GM21619 (cell line): ENCODE data around the gene FAM241A.
"Not testable (repeated sequence)": the region's sequence is repeated elsewhere in the genome, so short reads cannot be mapped to it uniquely, and the experiment has no call there.

Source experiments
- ATAC-seq: cut with Tn5 transposase; IDR thresholded peaks from one replicate; pipeline ENCODE4 v1.9.1; 2021; ENCODE audit not compliant: unreplicated experiment

FAM241A gene

DNA sequence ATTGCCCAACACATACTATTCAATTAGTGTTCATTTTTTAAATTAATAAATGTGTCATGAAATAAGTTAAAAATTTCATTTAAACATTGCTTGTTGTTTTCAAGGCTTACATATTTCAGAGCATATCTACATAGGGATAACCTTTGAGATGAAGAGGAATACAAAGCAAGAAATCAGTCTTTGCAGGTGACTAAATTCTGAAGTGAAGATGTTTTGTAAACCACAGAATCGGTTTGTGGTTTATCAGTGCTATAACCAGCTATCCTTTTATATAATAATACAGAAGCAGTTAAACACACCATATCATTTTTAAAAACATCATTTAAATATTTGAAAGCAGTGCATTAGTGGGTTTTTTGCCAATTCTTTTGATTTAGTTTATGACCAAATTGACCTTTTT is 26.9 kb downstream of the FAM241A start:
- ATAC-seq, result peak; percentile 62

DNA sequence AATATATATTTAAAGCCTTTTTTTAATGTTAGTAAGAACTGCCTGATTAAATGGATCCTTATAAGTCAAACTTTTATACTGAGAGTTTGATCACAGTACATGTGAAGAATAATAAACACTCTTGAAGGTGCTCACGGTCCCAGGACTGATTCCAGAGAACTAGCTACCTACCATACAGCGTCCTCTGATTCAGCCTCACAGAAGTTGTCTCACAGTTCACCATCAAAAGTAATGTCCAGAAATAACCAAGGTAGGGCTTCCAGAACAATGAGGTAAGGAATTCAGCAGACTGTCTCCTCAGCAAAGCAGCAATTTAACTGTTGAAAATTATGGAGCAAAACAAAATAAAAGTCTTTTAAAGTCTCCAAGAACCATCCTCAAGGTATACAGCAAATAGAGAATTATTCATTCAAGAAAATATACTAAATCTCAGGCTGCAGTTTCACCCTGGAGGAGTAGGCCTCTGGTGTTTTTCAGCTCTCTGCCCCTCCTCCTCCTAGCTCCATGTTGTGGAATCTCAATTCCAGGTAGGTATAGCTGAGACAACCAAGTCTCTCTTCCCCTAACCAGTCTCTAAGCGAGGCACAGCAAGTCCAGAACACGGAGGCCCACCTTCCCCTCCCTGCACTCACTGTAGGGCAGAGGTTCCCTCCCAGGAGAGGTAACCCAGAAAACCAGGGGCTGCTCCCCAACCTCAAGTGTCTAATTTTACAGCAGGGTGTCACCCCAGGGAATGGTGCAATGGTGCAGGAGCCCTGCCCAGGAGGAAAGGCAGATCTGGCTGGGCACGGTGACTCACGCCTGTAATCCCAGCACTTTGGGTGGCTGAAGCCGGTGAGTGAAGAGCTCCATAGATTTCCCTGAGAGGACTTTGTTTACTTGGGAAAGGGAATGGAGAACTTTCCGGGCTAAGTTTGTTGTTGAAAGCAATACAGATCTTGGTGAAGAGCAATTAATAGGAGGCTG is 28.6 kb downstream of the FAM241A start:
- ATAC-seq, result no peak

DNA sequence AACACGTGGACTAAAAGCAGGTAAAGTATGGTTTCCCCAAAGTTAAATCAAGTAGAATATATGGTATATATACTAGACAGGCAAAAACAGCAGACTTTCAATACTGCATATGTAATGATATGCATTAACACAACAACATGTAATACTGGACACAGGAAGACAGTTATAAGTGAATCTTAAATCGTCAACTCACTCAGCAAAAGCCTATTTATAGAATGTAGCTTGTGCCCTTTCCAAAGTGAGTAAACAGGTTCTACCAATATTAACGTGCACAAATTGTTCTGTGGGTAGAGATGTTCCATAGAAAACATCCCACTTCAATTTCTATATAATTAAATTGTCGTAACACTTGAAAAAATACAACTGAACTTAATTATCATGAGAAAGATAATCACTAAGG is 30.6 kb downstream of the FAM241A start:
- no peak for ATAC-seq

DNA sequence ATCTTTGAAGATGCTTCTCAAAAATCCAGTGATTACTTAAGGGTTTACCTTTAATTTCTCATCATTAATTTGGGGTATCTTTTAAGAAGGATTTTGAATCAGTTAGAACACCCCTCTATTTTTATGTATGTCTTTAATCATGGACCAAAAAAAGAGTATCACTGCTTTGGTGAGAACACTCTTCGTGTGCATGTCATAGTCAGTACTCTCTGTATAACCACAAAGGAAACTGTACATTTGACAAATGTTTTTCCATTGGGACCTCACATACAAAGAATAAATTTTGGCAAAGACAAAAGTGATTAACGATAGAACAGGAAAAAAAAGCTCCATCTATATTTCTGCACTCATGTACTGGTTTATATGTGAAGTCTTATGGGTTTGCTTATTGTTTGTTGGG is 31.3 kb downstream of the FAM241A start:
- no peak for ATAC-seq

DNA sequence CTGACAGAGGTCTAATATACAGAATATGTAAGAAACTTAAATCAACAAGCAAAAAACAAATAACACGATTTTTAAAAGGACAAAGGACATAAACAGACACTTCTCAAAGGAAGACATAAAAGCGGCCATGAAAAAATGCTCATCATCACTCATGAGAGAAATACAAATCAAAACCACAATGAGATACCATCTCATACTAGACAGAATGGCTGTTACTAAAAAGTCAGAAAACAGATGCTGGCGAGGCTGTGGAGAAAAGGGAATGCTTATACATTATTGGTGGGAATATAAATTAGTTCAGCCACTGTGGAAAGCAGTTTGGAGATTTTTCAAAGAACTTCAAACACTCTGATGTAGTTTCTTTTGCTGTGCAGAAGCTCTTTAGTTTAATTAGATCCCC is 33.5 kb downstream of the FAM241A start:
- ATAC-seq, result not testable (repeated sequence)

DNA sequence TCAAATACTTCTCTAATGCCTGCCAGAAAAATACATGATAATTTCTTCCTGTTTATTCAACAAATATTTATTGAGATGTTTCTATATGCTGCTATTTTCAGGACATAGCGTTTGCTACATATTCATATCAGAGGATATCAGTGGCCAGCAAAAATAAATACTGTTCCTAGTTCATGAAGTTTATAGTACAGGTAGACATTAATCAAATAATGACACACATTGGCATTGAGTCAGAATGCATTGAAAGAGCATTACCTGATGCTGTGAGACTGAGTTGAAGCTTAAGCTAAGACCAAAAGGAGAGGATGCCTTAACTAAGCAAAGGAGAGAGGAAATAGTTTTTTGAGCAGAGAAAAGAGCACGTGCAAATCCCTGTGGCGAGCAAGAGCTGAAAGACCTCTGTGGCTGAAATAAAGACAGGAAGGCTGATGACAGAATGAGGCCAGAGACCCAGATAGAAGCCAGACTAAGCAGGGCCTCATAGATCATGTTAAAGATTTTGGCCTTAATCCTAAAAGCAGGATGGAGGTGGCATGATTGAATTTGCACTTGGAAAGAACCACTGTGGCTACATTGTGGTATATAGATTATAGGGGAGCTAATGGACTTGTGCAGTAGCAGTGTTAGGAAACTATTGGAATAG is 36.2 kb downstream of the FAM241A start:
- no peak for ATAC-seq

DNA sequence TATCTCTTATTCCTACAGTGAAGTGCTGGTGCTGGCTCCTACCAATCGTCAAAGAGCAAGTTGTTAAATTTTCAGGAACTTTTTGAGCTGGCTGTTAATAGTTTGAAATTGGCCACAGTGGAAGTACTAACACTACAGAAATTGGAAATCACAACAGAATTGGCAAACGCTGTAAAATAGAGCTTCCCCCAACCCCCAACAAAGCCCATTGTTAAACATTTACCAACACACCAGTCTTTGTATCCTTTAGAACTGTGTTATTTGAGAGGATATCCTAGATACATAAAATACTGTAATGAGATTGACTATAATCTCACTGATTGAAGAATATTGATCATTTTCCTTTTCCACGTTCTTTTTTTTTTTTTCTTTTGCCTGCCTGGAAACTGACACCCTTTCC is 37.4 kb downstream of the FAM241A start:
- no peak for ATAC-seq

DNA sequence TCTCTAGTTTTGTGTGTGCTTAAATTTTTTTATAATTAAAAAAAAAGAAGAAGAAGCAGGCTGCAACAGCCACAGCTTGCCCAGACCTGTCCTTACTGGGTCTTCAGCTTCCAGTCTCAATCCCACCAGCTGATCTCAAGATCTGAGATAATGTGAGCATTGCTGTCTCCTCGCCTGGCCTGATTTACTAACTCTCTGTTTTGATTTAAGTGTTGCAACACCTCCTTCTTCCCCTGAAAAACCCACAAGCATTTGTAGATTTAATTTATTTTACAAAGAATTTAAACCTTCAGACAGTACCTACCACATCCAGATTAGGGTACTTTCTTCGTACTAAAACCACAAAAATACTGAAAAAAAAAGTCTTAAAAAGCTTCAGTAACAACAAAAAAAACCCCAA is 38.0 kb downstream of the FAM241A start:
- no peak for ATAC-seq

DNA sequence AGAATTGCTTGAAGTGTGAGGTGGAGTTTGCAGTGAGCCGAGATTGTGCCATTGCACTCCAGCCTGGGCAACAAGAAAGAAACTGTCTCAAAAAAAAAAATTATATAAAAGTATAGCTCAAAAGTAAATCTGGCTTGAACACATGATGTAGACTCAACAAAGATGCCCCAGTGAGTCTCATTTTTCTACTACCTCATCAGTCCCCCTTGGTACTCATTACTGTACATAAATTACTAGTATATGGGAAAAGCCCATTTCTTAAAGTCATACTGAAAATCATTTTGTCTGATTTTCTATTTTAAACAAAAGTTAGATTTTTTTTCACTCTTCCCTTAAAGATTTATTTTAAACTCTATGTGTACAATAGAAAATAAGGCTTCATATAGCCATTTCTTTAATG is 39.2 kb downstream of the FAM241A start:
- no peak for ATAC-seq

DNA sequence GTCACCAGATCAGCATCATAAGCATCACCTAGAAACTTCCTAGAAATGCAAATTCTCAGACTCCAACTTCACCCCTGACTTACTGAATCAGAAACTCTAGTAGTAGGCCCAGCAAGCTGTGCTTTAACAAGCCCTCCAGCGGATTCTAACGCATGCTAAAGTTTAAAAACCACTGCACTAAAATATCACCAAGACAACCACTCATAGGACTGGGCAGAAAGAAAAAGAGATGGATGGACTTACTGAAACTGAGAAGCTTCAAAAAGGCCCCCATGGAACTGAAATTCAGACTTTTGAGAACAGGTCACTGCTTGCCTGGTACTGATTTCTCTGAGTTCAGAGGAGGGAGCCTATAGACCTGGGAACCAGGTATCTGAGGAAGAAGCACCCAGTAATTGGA is 40.1 kb downstream of the FAM241A start:
- ATAC-seq, result peak; percentile 56

DNA sequence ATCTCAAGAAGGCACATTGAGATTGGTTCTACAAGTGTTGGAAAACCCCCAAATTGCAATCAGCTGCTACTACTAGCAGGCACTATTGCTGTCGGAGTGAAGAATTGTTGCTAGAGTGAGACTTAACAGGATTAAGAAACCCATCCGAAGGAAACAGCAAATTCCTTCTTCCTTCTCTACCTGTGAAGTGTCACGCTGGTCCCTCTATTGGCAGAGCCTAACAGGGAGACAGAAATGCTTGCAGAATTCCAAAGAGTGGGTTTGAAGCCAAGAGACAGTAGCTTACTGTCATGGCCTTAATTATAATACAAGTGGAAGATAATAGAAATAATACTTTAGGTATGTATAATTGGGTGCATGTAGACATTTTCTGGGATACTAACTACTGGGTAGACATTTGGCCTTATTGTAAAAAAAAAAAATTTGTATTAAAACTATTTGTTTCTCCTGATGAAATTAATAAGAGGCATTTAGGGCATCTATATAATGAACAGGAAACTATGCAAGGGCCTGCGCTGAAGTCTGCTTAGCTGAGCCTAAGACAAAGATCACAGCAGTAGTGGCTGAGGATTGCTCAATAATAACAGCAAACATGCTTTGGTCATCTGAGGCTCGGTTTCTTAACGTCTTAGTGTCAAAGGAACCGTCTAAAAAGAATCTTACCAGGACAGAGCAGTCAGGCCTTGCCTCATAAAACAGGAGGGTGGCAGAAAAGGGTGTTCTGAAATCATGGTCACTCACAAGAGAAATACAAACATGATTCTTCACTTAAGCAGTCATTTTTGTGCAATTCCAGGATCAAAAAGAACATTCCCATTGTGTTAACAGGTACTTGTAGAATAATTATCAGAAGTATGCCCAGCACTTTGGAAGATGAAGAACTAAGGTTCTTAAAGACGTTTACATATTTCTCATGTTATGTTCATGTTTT is 40.8 kb downstream of the FAM241A start:
- ATAC-seq, result no peak

DNA sequence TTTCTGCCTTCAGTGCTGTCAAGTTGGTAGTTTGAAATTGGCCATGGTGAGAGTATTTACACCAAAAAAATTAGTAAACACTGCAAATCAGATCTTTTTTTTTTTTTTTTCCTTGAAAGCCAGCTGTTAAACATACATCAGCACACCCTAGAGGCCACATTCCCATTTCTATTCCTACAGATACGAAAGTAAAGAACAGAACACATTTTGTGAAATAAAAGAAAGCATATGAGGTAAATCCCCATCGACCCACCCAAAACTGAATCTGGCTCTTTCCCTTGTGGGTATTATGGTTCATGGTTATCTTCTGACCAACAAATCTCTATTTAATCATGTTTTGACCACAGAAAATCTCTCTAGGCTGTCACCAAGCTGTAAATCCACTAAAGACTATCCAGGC is 44.5 kb downstream of the FAM241A start:
- ATAC-seq, result no peak

DNA sequence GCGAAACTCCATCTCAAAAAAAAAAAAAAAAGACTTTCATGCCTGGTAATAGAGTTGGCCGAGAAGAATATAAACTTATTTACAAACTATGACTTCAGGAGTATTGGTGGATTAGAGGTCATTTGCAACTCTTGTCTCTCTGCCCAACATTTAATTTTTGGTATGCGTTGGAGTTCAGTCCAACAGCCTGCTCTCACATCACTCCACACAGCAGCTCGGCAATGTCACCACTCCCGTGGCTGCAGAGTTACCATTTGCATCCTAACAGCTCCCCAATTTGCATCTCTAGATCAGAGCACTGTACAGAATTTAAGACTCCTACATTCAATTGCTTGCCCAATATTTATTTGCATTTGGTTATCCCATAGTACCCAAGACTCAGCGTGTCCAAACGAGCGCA is 45.4 kb downstream of the FAM241A start:
- ATAC-seq, result no peak

DNA sequence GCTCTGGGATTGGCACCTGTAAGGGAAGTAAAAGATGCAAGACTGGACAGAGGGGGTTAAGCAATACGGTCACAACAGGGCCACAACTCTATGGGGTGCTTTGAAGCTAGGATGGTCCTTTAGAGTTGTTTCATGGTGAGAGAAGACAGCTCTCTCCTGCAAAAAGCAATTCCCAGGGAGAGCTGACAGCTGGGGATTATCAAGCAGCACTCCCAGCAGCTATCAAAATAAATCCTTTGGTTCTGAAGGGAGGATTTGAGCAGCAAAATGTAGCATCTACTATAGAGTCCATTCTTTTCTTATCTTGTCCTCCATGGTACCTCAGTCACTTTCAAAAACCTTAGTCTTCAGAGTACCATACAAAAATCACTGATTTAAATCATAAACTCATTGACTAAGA is 51.2 kb downstream of the FAM241A start:
- no peak for ATAC-seq

DNA sequence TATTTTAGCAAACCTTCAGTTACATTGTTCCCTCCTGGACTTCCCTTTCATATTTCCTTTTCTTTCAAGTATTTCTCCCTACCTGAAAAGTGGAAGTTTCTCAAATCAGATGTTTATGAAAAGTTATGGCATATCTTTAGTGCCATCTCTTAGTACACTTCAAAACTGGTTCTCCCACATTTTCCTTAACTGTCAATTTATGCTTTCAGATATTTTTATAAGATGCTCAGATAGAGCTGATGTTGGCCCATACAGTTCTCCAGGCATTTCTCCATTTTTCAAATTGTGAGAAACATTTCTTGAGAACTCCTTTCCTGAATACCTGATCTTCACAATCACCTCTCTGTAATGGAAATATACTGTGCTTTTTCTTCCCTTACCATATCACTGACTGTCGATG is 53.8 kb downstream of the FAM241A start:
- peak; percentile 6 for ATAC-seq

DNA sequence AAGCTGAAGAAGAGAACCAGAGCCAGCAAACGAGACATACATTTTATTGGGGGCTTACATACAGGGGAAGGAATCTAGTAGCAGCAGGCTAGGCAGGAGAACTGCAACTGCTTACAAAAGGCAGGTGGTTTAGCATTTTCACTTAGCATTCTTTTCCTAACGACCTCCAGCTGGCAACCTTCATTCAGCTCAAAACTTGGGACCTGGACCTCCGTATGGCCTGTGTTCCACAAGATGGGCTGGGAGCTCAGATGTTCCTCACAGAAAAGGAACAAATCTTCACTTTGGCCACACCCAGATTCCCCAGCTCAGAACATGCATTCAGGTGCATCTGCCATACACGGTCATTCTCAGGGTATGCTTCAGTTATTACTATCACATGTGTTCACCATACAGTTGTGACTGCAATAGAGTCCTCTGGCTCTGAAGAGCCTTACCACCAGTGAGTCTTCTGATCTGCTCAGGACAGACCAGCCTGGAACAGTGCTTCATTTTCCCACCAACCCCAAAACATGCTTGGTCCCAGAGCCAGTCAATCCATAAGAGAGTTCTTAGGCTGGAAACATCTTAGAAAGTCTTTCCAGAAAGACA is 56.8 kb downstream of the FAM241A start:
- peak; percentile 35 for ATAC-seq

DNA sequence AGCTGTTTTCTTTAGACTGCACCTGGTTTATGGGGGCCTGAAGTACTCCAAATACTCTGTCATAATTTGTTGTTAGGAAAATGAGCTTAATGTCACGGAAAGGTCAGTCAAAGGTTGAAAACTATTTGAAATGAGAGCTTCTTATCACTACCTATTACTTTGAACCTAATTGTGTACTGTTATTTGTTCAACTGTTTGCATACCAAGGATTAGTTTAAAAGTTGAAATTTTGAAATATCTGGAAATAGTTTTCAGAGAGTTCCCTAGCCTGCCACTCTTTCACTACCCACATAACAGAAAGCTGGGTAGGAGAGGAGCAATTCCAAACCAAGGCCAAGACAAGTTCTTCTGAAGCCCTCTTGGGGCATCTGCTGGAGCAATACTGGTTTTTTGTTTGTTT is 58.3 kb downstream of the FAM241A start:
- no peak for ATAC-seq

DNA sequence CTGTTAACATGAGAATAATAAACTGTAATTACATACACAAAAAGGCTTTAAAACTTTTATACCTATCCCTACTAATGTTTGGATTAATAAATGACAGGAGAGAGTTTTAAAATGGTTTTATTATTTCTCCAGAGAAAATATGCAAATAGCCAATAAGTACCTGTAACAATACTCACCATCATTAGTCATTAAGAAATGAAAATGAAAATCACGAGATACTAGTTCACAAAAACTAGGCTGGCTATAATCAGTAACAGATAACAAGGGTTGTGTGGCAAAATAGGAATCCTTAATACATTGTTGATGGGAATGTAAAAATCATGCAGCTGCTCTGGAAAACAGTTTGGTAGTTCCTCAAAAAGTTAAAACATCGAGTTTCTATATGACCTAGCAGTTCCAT is 61.2 kb downstream of the FAM241A start:
- no peak for ATAC-seq

DNA sequence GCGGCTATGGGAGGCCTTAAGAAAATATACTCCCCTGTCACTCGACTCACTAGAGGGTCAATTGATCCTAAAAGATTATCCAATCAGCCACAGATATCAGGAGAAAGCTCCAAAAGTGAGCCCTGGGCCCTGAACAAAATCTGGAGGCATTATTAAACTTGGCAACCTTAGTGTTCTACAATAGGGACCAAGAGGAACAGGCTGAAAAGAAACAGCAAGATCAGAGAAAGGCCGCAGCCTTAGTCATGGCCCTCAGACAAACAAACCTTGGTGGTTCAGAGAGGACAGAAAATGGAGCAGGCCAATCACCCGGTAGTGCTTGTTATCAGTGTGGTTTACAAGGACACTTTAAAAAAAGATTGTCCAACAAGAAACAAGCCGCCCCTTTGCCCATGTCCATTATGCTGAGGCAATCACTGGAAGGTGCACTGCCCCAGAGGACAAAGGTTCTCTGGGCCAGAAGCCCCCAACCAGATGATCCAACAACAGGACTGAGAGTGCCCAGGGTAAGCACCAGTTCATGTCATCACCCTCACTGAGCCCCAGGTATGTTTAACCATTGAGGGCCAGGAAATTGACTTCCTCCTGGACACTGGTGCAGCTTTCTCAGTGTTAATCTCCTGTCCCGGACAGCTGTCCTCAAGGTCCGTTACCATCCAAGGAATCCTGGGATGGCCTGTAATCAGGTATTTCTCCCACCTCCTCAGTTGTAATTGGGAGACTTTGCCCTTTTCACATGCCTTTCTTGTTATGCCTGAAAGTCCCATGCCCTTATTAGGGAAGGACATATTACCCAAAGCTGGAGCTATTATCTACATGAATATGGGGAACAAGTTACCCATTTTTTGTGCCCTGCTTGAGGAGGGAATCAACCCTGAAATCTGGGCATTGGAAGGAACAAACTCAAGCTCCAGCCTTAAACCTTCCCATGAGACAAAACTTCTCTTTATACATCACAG is 63.2 kb downstream of the FAM241A start:
- not testable (repeated sequence) for ATAC-seq

DNA sequence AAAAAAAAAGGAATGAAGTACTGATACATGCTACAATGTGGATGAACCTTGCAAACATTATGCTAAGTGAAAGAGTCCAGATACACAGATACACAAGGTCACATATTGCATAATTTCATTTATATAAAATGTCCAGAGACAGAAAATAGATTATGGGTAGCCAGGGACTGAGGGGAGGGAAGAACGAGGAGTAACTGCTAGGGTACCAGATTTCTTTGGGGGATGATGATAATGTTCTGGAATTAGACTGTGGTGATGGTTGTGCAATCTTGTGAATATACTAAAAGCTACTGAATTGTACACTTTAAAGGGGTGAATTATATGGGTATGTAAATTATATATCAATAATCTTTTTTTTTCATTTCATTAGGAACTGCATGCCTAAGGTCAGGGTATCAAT is 65.5 kb downstream of the FAM241A start:
- no peak for ATAC-seq
